ENCODE data around the gene MYO16.
"Not testable (repeated sequence)": the region's sequence is repeated elsewhere in the genome, so short reads cannot be mapped to it uniquely, and the experiment has no call there.

Gene MYO16

GRCh38 chr13:108742701-108743451 lies 113.5 kb downstream of the MYO16 start:
- DNase-seq (ENCODE audit: low read depth) = no peak

GRCh38 chr13:108743522-108743921 lies 114.1 kb downstream of the MYO16 start:
- DNase-seq (ENCODE audit: low read depth) = no peak

GRCh38 chr13:108747843-108748242 lies 118.4 kb downstream of the MYO16 start:
- no peak for DNase-seq (ENCODE audit: low read depth)

GRCh38 chr13:108752276-108752675 lies 122.9 kb downstream of the MYO16 start:
- no peak for DNase-seq (ENCODE audit: low read depth)

GRCh38 chr13:108755083-108755482 lies 125.7 kb downstream of the MYO16 start:
- DNase-seq (ENCODE audit: low read depth) = no peak

GRCh38 chr13:108760129-108760528 lies 130.7 kb downstream of the MYO16 start:
- DNase-seq (ENCODE audit: low read depth) = no peak

- DNase-seq (ENCODE audit: low read depth) = no peak
Measured at GRCh38 chr13:108760541-108760940, 131.1 kb downstream of the MYO16 start.

- DNase-seq (ENCODE audit: low read depth) = no peak
Measured at GRCh38 chr13:108768035-108768434, 138.6 kb downstream of the MYO16 start.

GRCh38 chr13:108769213-108770070 lies 140.0 kb downstream of the MYO16 start:
- no peak for DNase-seq (ENCODE audit: low read depth)

GRCh38 chr13:108775597-108775996 lies 146.2 kb downstream of the MYO16 start:
- no peak for DNase-seq (ENCODE audit: low read depth)

GRCh38 chr13:108776650-108777049 lies 147.2 kb downstream of the MYO16 start:
- DNase-seq (ENCODE audit: low read depth) = no peak

- no peak for DNase-seq (ENCODE audit: low read depth)
Measured at GRCh38 chr13:108777421-108778420, 148.3 kb downstream of the MYO16 start.

- no peak for DNase-seq (ENCODE audit: low read depth)
Measured at GRCh38 chr13:108779308-108779707, 149.9 kb downstream of the MYO16 start.

GRCh38 chr13:108780706-108781105 lies 151.3 kb downstream of the MYO16 start:
- DNase-seq (ENCODE audit: low read depth) = no peak

- no peak for DNase-seq (ENCODE audit: low read depth)
Measured at GRCh38 chr13:108781312-108781711, 151.9 kb downstream of the MYO16 start.

GRCh38 chr13:108782480-108782879 lies 153.1 kb downstream of the MYO16 start:
- DNase-seq (ENCODE audit: low read depth) = not testable (repeated sequence)

- no peak for DNase-seq (ENCODE audit: low read depth)
Measured at GRCh38 chr13:108785844-108786243, 156.4 kb downstream of the MYO16 start.

- no peak for DNase-seq (ENCODE audit: low read depth)
Measured at GRCh38 chr13:108786456-108787200, 157.2 kb downstream of the MYO16 start.

- no peak for DNase-seq (ENCODE audit: low read depth)
Measured at GRCh38 chr13:108787700-108788414, 158.4 kb downstream of the MYO16 start.

- DNase-seq (ENCODE audit: low read depth) = no peak
Measured at GRCh38 chr13:108789476-108789875, 160.1 kb downstream of the MYO16 start.

- no peak for DNase-seq (ENCODE audit: low read depth)
Measured at GRCh38 chr13:108795841-108796240, 166.4 kb downstream of the MYO16 start.
